Mesodermal cell (in vitro differentiated cells): ENCODE measurements around the gene GNG2.

ENCODE experiments used
- H3K27ac ChIP-seq: 2 replicates; pipeline ENCODE4 v1.7.0; 2013; ENCODE audit warnings: mild to moderate bottlenecking, low read depth, low read length, moderate library complexity; ENCODE audit not compliant: severe bottlenecking
- H3K36me3 ChIP-seq: 2 replicates; pipeline ENCODE4 v1.7.1; 2013; ENCODE audit warnings: mild to moderate bottlenecking, low read length, moderate library complexity; ENCODE audit not compliant: control insufficient read depth, insufficient read depth
- H3K4me1 ChIP-seq: one replicate; pipeline ENCODE4 v1.7.1; 2013; ENCODE audit warnings: mild to moderate bottlenecking, low read length; ENCODE audit not compliant: insufficient read depth, control insufficient read depth, poor library complexity, severe bottlenecking
- H3K4me3 ChIP-seq: 2 replicates; pipeline ENCODE4 v1.7.0; 2013; ENCODE audit warnings: low read length, control low read depth, mild to moderate bottlenecking; ENCODE audit not compliant: insufficient read depth, poor library complexity, severe bottlenecking; ENCODE audit errors: extremely low read depth
- H3K9me3 ChIP-seq: 2 replicates; pipeline ENCODE4 v1.7.1; 2013; ENCODE audit warnings: mild to moderate bottlenecking, low read length, moderate library complexity; ENCODE audit not compliant: control insufficient read depth
- WGBS, 2 experiments: methylation state at CpG; one replicate each; pipeline ENCODE4 v1.1.5; 2013; ENCODE audit warnings: missing lambda C conversion rate in 2 of 2; ENCODE audit not compliant: insufficient coverage in 2 of 2; 5-methylcytosine and 5-hydroxymethylcytosine counted together

GNG2 gene

GRCh38 chr14:51856792-51857296 lies 3.6 kb upstream of the GNG2 start:
- H3K9me3 ChIP-seq: no peaks in the 10 kb centered on the region
- H3K4me3 ChIP-seq: no peak overlapping the region
- 100% methylated on average over 1 of the region's 1 CpG for WGBS, 2 experiments
- H3K4me1 ChIP-seq: peaks cover 21% of the 10 kb centered on the region
- no peak overlapping the region for H3K27ac ChIP-seq
- H3K36me3 ChIP-seq: no peaks in the 10 kb centered on the region

GRCh38 chr14:51859131-51859530 lies 1.3 kb upstream of the GNG2 start:
- Histone ChIP-seq H3K4me3 (no peak overlapping the region), H3K36me3 (no peaks in the 10 kb centered on the region), H3K4me1 (peaks cover 26% of the 10 kb centered on the region), H3K9me3 (no peaks in the 10 kb centered on the region), H3K27ac (no peak overlapping the region)
- WGBS, 2 experiments: 80 to 90% methylated on average over 1 to 2 of the region's 5 CpGs

GRCh38 chr14:51860825-51861499 lies 550 bp downstream of the GNG2 start:
- 0 to 13% methylated on average over 4 to 7 of the region's 12 CpGs for WGBS, 2 experiments
- H3K9me3 ChIP-seq: no peaks in the 10 kb centered on the region
- no peaks in the 10 kb centered on the region for H3K36me3 ChIP-seq
- peak overlapping the region; percentile 51 for H3K4me3 ChIP-seq
- peaks cover 20% of the 10 kb centered on the region for H3K4me1 ChIP-seq
- peak overlapping the region; percentile 76 for H3K27ac ChIP-seq

GRCh38 chr14:51862176-51862796 lies 1.9 kb downstream of the GNG2 start:
- WGBS, 2 experiments: 96 to 100% methylated on average over 2 to 4 of the region's 5 CpGs
- H3K36me3 ChIP-seq: no peaks in the 10 kb centered on the region
- H3K4me1 ChIP-seq: peaks cover 28% of the 10 kb centered on the region
- no peak overlapping the region for H3K27ac ChIP-seq
- peak overlapping the region; percentile 51 for H3K4me3 ChIP-seq
- H3K9me3 ChIP-seq: no peaks in the 10 kb centered on the region

GRCh38 chr14:51862860-51863259 lies 2.4 kb downstream of the GNG2 start:
- Histone ChIP-seq H3K27ac (no peak overlapping the region), H3K4me1 (peaks cover 28% of the 10 kb centered on the region), H3K9me3 (no peaks in the 10 kb centered on the region), H3K4me3 (no peak overlapping the region), H3K36me3 (no peaks in the 10 kb centered on the region)
- WGBS, 2 experiments: no CpG with 5 or more reads among the region's 1 CpG

GRCh38 chr14:51865953-51866747 lies 5.7 kb downstream of the GNG2 start:
- Histone ChIP-seq H3K4me3 (no peak overlapping the region), H3K27ac (peak overlapping the region; percentile 62), H3K9me3 (no peaks in the 10 kb centered on the region), H3K4me1 (peaks cover 14% of the 10 kb centered on the region), H3K36me3 (no peaks in the 10 kb centered on the region)
- 60 to 61% methylated on average over 3 to 4 of the region's 5 CpGs for WGBS, 2 experiments

GRCh38 chr14:51867741-51868140 lies 7.3 kb downstream of the GNG2 start:
- no peaks in the 10 kb centered on the region for H3K9me3 ChIP-seq
- H3K4me1 ChIP-seq: peaks cover 15% of the 10 kb centered on the region
- no peak overlapping the region for H3K4me3 ChIP-seq
- 100% methylated on average over 2 of the region's 2 CpGs; no CpG with 5 or more reads in 1 of the 2 experiments for WGBS, 2 experiments
- H3K27ac ChIP-seq: no peak overlapping the region
- no peaks in the 10 kb centered on the region for H3K36me3 ChIP-seq

GRCh38 chr14:51868405-51868804 lies 8.0 kb downstream of the GNG2 start:
- H3K9me3 ChIP-seq: no peaks in the 10 kb centered on the region
- no peak overlapping the region for H3K4me3 ChIP-seq
- H3K4me1 ChIP-seq: peaks cover 20% of the 10 kb centered on the region
- WGBS, 2 experiments: 100% methylated on average over 1 of the region's 2 CpGs
- no peaks in the 10 kb centered on the region for H3K36me3 ChIP-seq
- H3K27ac ChIP-seq: no peak overlapping the region

GRCh38 chr14:51869411-51870100 lies 9.1 kb downstream of the GNG2 start:
- Histone ChIP-seq H3K4me3 (no peak overlapping the region), H3K27ac (no peak overlapping the region), H3K36me3 (no peaks in the 10 kb centered on the region), H3K4me1 (peaks cover 26% of the 10 kb centered on the region), H3K9me3 (no peaks in the 10 kb centered on the region)
- WGBS, 2 experiments: 77 to 100% methylated on average over 2 to 7 of the region's 9 CpGs

GRCh38 chr14:51870606-51871005 lies 10.2 kb downstream of the GNG2 start:
- H3K4me3 ChIP-seq: no peak overlapping the region
- H3K9me3 ChIP-seq: no peaks in the 10 kb centered on the region
- peaks cover 26% of the 10 kb centered on the region for H3K4me1 ChIP-seq
- no peaks in the 10 kb centered on the region for H3K36me3 ChIP-seq
- 100% methylated on average over 2 of the region's 2 CpGs; no CpG with 5 or more reads in 1 of the 2 experiments for WGBS, 2 experiments
- H3K27ac ChIP-seq: no peak overlapping the region
